Calu3 (cell line): ENCODE data around the gene HES2. TPM values are rescaled to one million over a fixed set of nuclear protein-coding genes. Genes with fewer than 3 reads are reported as not detected.
"Not testable (repeated sequence)": the region's sequence is repeated elsewhere in the genome, so short reads cannot be mapped to it uniquely, and the experiment has no call there.

Source experiments
- BruUV-seq: library from RNA; stranded (reverse); fragments of 400-500 nt; replicated peaks from 2 replicates; lab custom pipeline; 2021; lab: Mats Ljungman, UMichigan
- CTCF ChIA-PET: fragments of 300-600 bp; sonication (Branson Sonifier 250); formaldehyde crosslinking; loops from one replicate; lab custom pipeline; 2022; ENCODE audit warnings: antibody characterized with exemption; lab: Charles Lee
- DNase-seq: peaks from one replicate; pipeline ENCODE4 v3.0.0; 2022
- H3K27ac Mint-ChIP-seq: one replicate; pipeline ENCODE4 v1.8.0; 2022; ENCODE audit warnings: mixed read lengths; ENCODE audit not compliant: unreplicated experiment
- H3K27me3 Mint-ChIP-seq: one replicate; pipeline ENCODE4 v1.8.0; 2022; ENCODE audit warnings: mixed read lengths; ENCODE audit not compliant: unreplicated experiment
- H3K36me3 Mint-ChIP-seq: one replicate; pipeline ENCODE4 v1.8.0; 2022; ENCODE audit warnings: mild to moderate bottlenecking, moderate library complexity, mixed read lengths; ENCODE audit not compliant: insufficient read depth, unreplicated experiment
- H3K4me1 Mint-ChIP-seq: one replicate; pipeline ENCODE4 v1.8.0; 2022; ENCODE audit warnings: mild to moderate bottlenecking, low read depth, mixed read lengths; ENCODE audit not compliant: unreplicated experiment
- H3K4me3 Mint-ChIP-seq: one replicate; pipeline ENCODE4 v1.8.0; 2022; ENCODE audit warnings: mild to moderate bottlenecking, low read depth, moderate library complexity, mixed read lengths; ENCODE audit not compliant: unreplicated experiment
- H3K9me3 Mint-ChIP-seq: one replicate; pipeline ENCODE4 v1.8.0; 2022; ENCODE audit warnings: low read depth, mixed read lengths; ENCODE audit not compliant: unreplicated experiment
- intact Hi-C: fragments of 100-400 bp; cut with micrococcal nuclease; formaldehyde crosslinking; loops from one replicate; pipeline ENCODE4 v1.10.0; 2022; ENCODE audit not compliant: unreplicated experiment
- total RNA-seq: library from RNA; stranded (reverse); gene quantifications from 2 replicates; pipeline ENCODE4 v1.2.3, GENCODE V29; 2022
- TF ChIP-seq, protein P1 (sequence below): fragments of 200-600 bp; IDR thresholded peaks from one replicate; pipeline ENCODE4 v1.8.0; 2022; ENCODE audit warnings: antibody characterized with exemption; ENCODE audit not compliant: unreplicated experiment

The HES2 gene
- total RNA-seq, 1 experiment from 2014 or later = not detected

GRCh38 chr1:6456800-6457466, 37.2 kb upstream of the HES2 start:
- no TSS peak for BruUV-seq
- TF ChIP-seq, protein P1, sequence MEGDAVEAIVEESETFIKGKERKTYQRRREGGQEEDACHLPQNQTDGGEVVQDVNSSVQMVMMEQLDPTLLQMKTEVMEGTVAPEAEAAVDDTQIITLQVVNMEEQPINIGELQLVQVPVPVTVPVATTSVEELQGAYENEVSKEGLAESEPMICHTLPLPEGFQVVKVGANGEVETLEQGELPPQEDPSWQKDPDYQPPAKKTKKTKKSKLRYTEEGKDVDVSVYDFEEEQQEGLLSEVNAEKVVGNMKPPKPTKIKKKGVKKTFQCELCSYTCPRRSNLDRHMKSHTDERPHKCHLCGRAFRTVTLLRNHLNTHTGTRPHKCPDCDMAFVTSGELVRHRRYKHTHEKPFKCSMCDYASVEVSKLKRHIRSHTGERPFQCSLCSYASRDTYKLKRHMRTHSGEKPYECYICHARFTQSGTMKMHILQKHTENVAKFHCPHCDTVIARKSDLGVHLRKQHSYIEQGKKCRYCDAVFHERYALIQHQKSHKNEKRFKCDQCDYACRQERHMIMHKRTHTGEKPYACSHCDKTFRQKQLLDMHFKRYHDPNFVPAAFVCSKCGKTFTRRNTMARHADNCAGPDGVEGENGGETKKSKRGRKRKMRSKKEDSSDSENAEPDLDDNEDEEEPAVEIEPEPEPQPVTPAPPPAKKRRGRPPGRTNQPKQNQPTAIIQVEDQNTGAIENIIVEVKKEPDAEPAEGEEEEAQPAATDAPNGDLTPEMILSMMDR = no peak
- CTCF ChIA-PET = interaction anchor here (0.6 to 0.7 kb wide), 2 partner anchors 20 to 35 kb away, joined by 6 to 7 read pairs; no protein-coding TSS in a partner anchor
- Mint-ChIP-seq H3K4me3 (no peak overlapping the region), H3K36me3 (no peaks in the 10 kb centered on the region), H3K27ac (no peak overlapping the region), H3K9me3 (no peaks in the 10 kb centered on the region), H3K4me1 (no peaks in the 10 kb centered on the region), H3K27me3 (no peaks in the 10 kb centered on the region)
- no peak for DNase-seq
- intact Hi-C loops = no loop called here

- H3K27me3 Mint-ChIP-seq, H3K4me1 Mint-ChIP-seq, H3K27ac Mint-ChIP-seq, intact Hi-C loops, H3K4me3 Mint-ChIP-seq, H3K36me3 Mint-ChIP-seq, DNase-seq, H3K9me3 Mint-ChIP-seq, BruUV-seq, CTCF ChIA-PET: not testable (repeated sequence)
Observed at GRCh38 chr1:6455752-6456520, 36.2 kb upstream of the HES2 start.

- intact Hi-C loops = no loop called here
- Mint-ChIP-seq H3K36me3 (no peaks in the 10 kb centered on the region), H3K4me1 (no peaks in the 10 kb centered on the region), H3K27ac (no peak overlapping the region), H3K27me3 (peaks cover 3% of the 10 kb centered on the region), H3K9me3 (no peaks in the 10 kb centered on the region), H3K4me3 (no peak overlapping the region)
- CTCF ChIA-PET = no interaction called here
- no peak for DNase-seq
- no TSS peak for BruUV-seq
- TF ChIP-seq, protein P1 = no peak
Observed at GRCh38 chr1:6454856-6455751, 35.4 kb upstream of the HES2 start.

DNA sequence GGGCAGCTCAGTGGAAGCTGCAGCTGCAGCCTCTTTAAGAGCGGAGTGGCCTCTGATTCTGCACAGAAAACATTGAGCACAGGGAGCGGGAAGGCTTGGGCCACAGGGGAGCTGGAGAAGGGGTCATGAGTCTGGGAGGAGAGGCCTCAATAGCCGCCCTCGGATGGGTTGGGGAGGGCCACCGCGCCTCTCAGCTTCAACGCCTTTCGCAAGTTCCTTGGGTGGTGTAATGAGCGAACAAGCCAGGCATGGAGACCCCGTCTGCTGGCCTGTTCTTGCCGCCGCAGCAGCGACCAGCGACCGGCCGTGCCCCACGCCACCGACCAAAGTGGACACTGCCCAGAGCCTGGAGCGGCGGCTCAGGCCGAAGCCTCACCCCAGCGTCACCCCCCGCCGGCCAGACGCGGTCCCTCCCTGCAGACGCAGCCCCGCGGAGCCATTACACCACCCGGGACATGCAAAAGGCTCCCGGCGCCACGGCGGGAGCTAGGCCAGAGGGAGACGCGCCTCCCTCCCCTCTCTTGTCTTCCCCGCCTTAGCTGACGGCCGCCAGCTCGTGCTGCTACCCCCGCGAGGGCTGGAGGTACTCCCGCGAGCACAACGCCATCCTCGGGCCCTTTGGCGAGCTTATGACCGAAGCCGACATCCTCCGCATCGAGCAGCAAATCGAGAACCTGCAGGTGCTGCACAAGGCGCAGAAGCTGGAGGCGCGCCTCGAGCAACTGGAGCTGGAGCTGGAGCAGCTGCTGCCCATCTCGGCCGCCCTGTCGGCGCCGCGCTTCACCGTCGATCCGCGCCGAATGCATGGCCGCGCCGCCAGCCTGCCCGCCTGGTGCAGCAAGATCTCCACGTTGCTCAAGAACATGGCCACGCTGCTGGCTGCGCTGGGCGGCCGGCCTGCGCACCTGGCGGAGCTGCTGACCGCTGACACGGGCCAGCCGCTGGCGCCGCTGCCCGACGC, 34.5 kb upstream of the HES2 start:
- H3K4me3 Mint-ChIP-seq, H3K9me3 Mint-ChIP-seq, H3K4me1 Mint-ChIP-seq, H3K27ac Mint-ChIP-seq, BruUV-seq, CTCF ChIA-PET, intact Hi-C loops, DNase-seq, H3K36me3 Mint-ChIP-seq: not testable (repeated sequence)
- peaks cover 13% of the 10 kb centered on the region for H3K27me3 Mint-ChIP-seq
